ENCODE data around the gene E2F3.

DNA sequence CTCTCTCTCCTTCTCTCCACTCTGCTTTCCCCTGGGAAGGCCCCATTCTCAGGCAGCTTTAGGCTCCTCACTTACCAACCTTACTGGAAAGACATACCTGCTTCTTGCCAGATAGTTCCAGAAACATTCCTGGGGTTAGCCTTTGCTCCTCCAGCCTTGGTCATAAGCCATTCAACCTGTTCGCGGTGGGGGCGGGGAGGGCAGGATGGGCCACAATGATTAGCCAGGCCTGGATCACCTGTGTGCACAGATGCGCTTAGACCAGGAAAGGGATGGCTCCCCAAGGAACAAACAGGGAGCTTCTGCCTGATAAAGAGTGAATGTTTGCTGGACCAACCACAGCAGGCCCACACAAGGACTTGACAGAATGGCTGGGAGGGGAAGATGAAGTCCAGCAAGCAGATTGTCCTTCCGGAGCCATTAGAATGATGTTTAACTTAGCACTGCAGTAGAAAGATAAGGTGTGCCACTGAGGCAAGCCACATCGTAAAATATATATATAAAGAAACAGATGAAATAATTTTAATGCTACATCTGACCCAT is 74.9 kb downstream of the E2F3 start:
- TF ChIP-seq EZH2 (IDR thresholded peaks at IDR 0.05; ENCODE audit: low read length, missing control alignments), result no peak
- TF ChIP-seq, protein P1, sequence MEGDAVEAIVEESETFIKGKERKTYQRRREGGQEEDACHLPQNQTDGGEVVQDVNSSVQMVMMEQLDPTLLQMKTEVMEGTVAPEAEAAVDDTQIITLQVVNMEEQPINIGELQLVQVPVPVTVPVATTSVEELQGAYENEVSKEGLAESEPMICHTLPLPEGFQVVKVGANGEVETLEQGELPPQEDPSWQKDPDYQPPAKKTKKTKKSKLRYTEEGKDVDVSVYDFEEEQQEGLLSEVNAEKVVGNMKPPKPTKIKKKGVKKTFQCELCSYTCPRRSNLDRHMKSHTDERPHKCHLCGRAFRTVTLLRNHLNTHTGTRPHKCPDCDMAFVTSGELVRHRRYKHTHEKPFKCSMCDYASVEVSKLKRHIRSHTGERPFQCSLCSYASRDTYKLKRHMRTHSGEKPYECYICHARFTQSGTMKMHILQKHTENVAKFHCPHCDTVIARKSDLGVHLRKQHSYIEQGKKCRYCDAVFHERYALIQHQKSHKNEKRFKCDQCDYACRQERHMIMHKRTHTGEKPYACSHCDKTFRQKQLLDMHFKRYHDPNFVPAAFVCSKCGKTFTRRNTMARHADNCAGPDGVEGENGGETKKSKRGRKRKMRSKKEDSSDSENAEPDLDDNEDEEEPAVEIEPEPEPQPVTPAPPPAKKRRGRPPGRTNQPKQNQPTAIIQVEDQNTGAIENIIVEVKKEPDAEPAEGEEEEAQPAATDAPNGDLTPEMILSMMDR (conservative IDR thresholded peaks at IDR 0.05 in 1 of 2, IDR thresholded peaks at IDR 0.05 in 1 of 2; ENCODE audit: low read depth in 1 of 2, low read length in 2 of 2), result no peak
